H9 (cell line): ENCODE results near the gene DNASE1L3. TPM values are rescaled to one million over a fixed set of nuclear protein-coding genes. Genes with fewer than 3 reads are reported as not detected.

Experiments
- DNase-seq: peaks from one replicate; pipeline ENCODE4 v3.0.0-alpha.2; 2017
- H2AFZ ChIP-seq: one replicate; pipeline ENCODE4 v1.6.1; 2013; ENCODE audit warnings: mild to moderate bottlenecking, low read length, control low read depth, moderate library complexity
- H2AK5ac ChIP-seq: 2 replicates; pipeline ENCODE4 v1.6.1; 2013; ENCODE audit warnings: low read length, control low read depth, mixed read lengths; ENCODE audit not compliant: insufficient read length
- H2BK120ac ChIP-seq: one replicate; pipeline ENCODE4 v1.6.1; 2013; ENCODE audit warnings: low read depth, mild to moderate bottlenecking, low read length, control low read depth, inconsistent platforms; ENCODE audit not compliant: poor library complexity, severe bottlenecking
- H2BK12ac ChIP-seq: 2 replicates; pipeline ENCODE4 v1.6.1; 2013; ENCODE audit warnings: low read length, control low read depth, mixed read lengths, low read depth; ENCODE audit not compliant: insufficient read length
- H2BK15ac ChIP-seq: 2 replicates; pipeline ENCODE4 v1.6.1; 2013; ENCODE audit warnings: low read depth, low read length, control low read depth
- H2BK20ac ChIP-seq: one replicate; pipeline ENCODE4 v1.6.1; 2013; ENCODE audit warnings: low read depth, mild to moderate bottlenecking, low read length, control low read depth, inconsistent platforms; ENCODE audit not compliant: poor library complexity, severe bottlenecking
- H2BK5ac ChIP-seq: 2 replicates; pipeline ENCODE4 v1.6.1; 2013; ENCODE audit warnings: low read length, control low read depth, mixed read lengths; ENCODE audit not compliant: insufficient read length
- H3K14ac ChIP-seq: 2 replicates; pipeline ENCODE4 v1.6.1; 2013; ENCODE audit warnings: low read length, control low read depth; ENCODE audit not compliant: insufficient read depth
- H3K18ac ChIP-seq: 2 replicates; pipeline ENCODE4 v1.6.1; 2013; ENCODE audit warnings: low read depth, mild to moderate bottlenecking, mixed read lengths, low read length, control low read depth; ENCODE audit not compliant: insufficient read length
- H3K23ac ChIP-seq: 2 replicates; pipeline ENCODE4 v1.6.1; 2013; ENCODE audit warnings: low read length, control low read depth, mixed read lengths, low read depth; ENCODE audit not compliant: insufficient read length
- H3K23me2 ChIP-seq: 2 replicates; pipeline ENCODE4 v1.6.1; 2013; ENCODE audit warnings: low read depth, mild to moderate bottlenecking, mixed read lengths, low read length, control low read depth; ENCODE audit not compliant: insufficient read length, poor library complexity, severe bottlenecking
- H3K27ac ChIP-seq: 2 replicates; pipeline ENCODE4 v1.5.1; 2013; ENCODE audit warnings: low read length, control low read depth, mixed read lengths, low read depth; ENCODE audit not compliant: insufficient read length
- H3K27me3 ChIP-seq: 2 replicates; pipeline ENCODE4 v1.6.1; 2013; ENCODE audit warnings: low read length, control low read depth, inconsistent platforms; ENCODE audit not compliant: insufficient read depth
- H3K4ac ChIP-seq: 2 replicates; pipeline ENCODE4 v1.6.1; 2013; ENCODE audit warnings: low read depth, mild to moderate bottlenecking, control low read depth, inconsistent platforms, low read length, moderate library complexity
- H3K4me1 ChIP-seq: 2 replicates; pipeline ENCODE4 v1.6.1; 2013; ENCODE audit warnings: low read length, control low read depth, inconsistent platforms; ENCODE audit not compliant: insufficient read depth
- H3K4me2 ChIP-seq: 2 replicates; pipeline ENCODE4 v1.6.1; 2013; ENCODE audit warnings: low read length, control low read depth, mixed read lengths; ENCODE audit not compliant: insufficient read length, insufficient read depth
- H3K56ac ChIP-seq: 2 replicates; pipeline ENCODE4 v1.6.1; 2013; ENCODE audit warnings: low read depth, mild to moderate bottlenecking, mixed read lengths, low read length, control low read depth; ENCODE audit not compliant: insufficient read length
- H3K79me1 ChIP-seq: 2 replicates; pipeline ENCODE4 v1.6.1; 2013; ENCODE audit warnings: low read depth, mild to moderate bottlenecking, moderate library complexity, low read length, control low read depth, inconsistent platforms; ENCODE audit not compliant: insufficient read depth, poor library complexity, severe bottlenecking
- H3K79me2 ChIP-seq: 2 replicates; pipeline ENCODE4 v1.6.1; 2013; ENCODE audit warnings: low read length, control low read depth, inconsistent platforms; ENCODE audit not compliant: insufficient read depth
- H3K9ac ChIP-seq: 2 replicates; pipeline ENCODE4 v1.6.1; 2013; ENCODE audit warnings: low read length, control low read depth, mixed read lengths; ENCODE audit not compliant: insufficient read length; ENCODE audit errors: extremely low read depth
- H3K9me3 ChIP-seq: one replicate; pipeline ENCODE4 v1.6.1; 2013; ENCODE audit warnings: low read depth, low read length, inconsistent platforms; ENCODE audit not compliant: control insufficient read depth
- H3T11ph ChIP-seq: one replicate; pipeline ENCODE4 v1.6.1; 2013; ENCODE audit warnings: mild to moderate bottlenecking, low read length, control low read depth, inconsistent platforms
- H4K20me1 ChIP-seq: one replicate; pipeline ENCODE4 v1.6.1; 2013; ENCODE audit not compliant: control insufficient read depth, insufficient read length, insufficient read depth
- H4K5ac ChIP-seq: 2 replicates; pipeline ENCODE4 v1.6.1; 2013; ENCODE audit warnings: low read depth, mild to moderate bottlenecking, mixed read lengths, low read length, control low read depth; ENCODE audit not compliant: insufficient read length
- H4K8ac ChIP-seq: replicated peaks from 2 replicates; pipeline ENCODE4 v1.6.1; 2013; ENCODE audit warnings: low read length, control low read depth, mixed read lengths, low read depth; ENCODE audit not compliant: insufficient read length
- H4K91ac ChIP-seq: 2 replicates; pipeline ENCODE4 v1.6.1; 2013; ENCODE audit warnings: low read depth, mild to moderate bottlenecking, moderate library complexity, mixed read lengths, low read length, control low read depth; ENCODE audit not compliant: insufficient read length
- H3K27ac Mint-ChIP-seq, 3 experiments: 2 replicates in 2 of 3; 3 replicates in 1 of 3; pipeline ENCODE4 v1.8.0; 2020 to 2021; ENCODE audit warnings: mixed read lengths in 3 of 3, mild to moderate bottlenecking in 1 of 3, moderate library complexity in 1 of 3
- H3K27me3 Mint-ChIP-seq: 2 replicates; pipeline ENCODE4 v1.8.0; 2021; ENCODE audit warnings: low read depth, mild to moderate bottlenecking, moderate library complexity, mixed read lengths
- H3K36me3 Mint-ChIP-seq, 3 experiments: 2 replicates in 2 of 3; 3 replicates in 1 of 3; pipeline ENCODE4 v1.8.0; 2020 to 2021; ENCODE audit warnings: low read depth in 3 of 3, mixed read lengths in 3 of 3; ENCODE audit not compliant: insufficient read depth in 1 of 3
- H3K4me1 Mint-ChIP-seq, 2 experiments: 2 replicates each; pipeline ENCODE4 v1.8.0; 2020; ENCODE audit warnings: mixed read lengths in 2 of 2
- H3K4me3 Mint-ChIP-seq, 2 experiments: 2 replicates in 1 of 2; 3 replicates in 1 of 2; pipeline ENCODE4 v1.8.0; 2020 to 2021; ENCODE audit warnings: mild to moderate bottlenecking in 2 of 2, mixed read lengths in 2 of 2, moderate library complexity in 1 of 2
- H3K9me3 Mint-ChIP-seq, 2 experiments: 2 replicates in 1 of 2; 3 replicates in 1 of 2; pipeline ENCODE4 v1.8.0; 2020; ENCODE audit warnings: mild to moderate bottlenecking in 2 of 2, mixed read lengths in 2 of 2, moderate library complexity in 1 of 2
- CTCF ChIP-seq: fragments of 200-600 bp; sonication (generic); conservative IDR thresholded peaks from 3 replicates; pipeline ENCODE4 v1.8.0; 2021; ENCODE audit warnings: antibody characterized with exemption, mild to moderate bottlenecking
- WGBS: extraction: QIAGEN DNeasy Blood & Tissue Kit; methylation state at CpG from one replicate; pipeline ENCODE4 v1.1.7; 2013; ENCODE audit warnings: missing lambda C conversion rate, low lambda C conversion rate, mixed read lengths; ENCODE audit not compliant: insufficient read length; ENCODE audit errors: extremely low coverage; 5-methylcytosine and 5-hydroxymethylcytosine counted together
- total RNA-seq: library from RNA; stranded (reverse); gene quantifications from 2 replicates; pipeline ENCODE4 v1.2.1, GENCODE V29; 2021

Gene DNASE1L3
- total RNA-seq, 1 experiment from 2014 or later: not detected

- Histone ChIP-seq H4K20me1 (no peaks in the 10 kb centered on the region), H2BK5ac (no peak overlapping the region), H4K91ac (no peak overlapping the region)
Measured at GRCh38 chr3:58218904-58219303, 8.1 kb upstream of the DNASE1L3 start.

More at GRCh38 chr3:58218904-58219303, 8.1 kb upstream of the DNASE1L3 start:
- Histone ChIP-seq H3K56ac (no peak overlapping the region), H2BK15ac (no peak overlapping the region), H3T11ph (no peak overlapping the region), H2BK20ac (no peak overlapping the region), H3K79me1 (no peaks in the 10 kb centered on the region), H3K9me3 (no peaks in the 10 kb centered on the region), H3K23me2 (no peaks in the 10 kb centered on the region), H4K8ac (no peak overlapping the region), H3K27me3 (no peaks in the 10 kb centered on the region), H3K79me2 (no peaks in the 10 kb centered on the region), H3K4me2 (no peak overlapping the region), H3K27ac (no peak overlapping the region), H3K9ac (no peak overlapping the region), H3K14ac (no peak overlapping the region), H2BK120ac (no peak overlapping the region), H4K5ac (no peak overlapping the region), H2AFZ (no peak overlapping the region), H3K18ac (no peak overlapping the region), H3K4me1 (no peaks in the 10 kb centered on the region; the same call in 1 of the 2 replicates), H2AK5ac (no peak overlapping the region), H3K23ac (no peak overlapping the region), H2BK12ac (no peak overlapping the region), H3K4ac (no peak overlapping the region)
- H3K9me3 Mint-ChIP-seq: no peaks in the 10 kb centered on the region
- H3K27ac Mint-ChIP-seq: no peak overlapping the region
- H3K27me3 Mint-ChIP-seq: peaks cover 23% of the 10 kb centered on the region
- no CpG with 5 or more reads among the region's 1 CpG for WGBS
- no peak for DNase-seq
- peaks cover 14 to 16% of the 10 kb centered on the region in 2 experiments for H3K4me1 Mint-ChIP-seq
- no peak overlapping the region for H3K4me3 Mint-ChIP-seq
- no peak for TF ChIP-seq CTCF
- H3K36me3 Mint-ChIP-seq: no peaks in the 10 kb centered on the region
